K562 (cell line): ENCODE measurements around the gene RNF39. TPM values are rescaled to one million over a fixed set of nuclear protein-coding genes. Genes with fewer than 3 reads are reported as not detected.

Experiments
- CXXC5 ChIP-seq: fragments of 250-450 bp; sonication (Bioruptor Pico); IDR thresholded peaks from 2 replicates; pipeline ENCODE4 v1.8.0; 2022; ENCODE audit warnings: inconsistent platforms, mild to moderate bottlenecking, moderate library complexity
- GABPB1 ChIP-seq: sonication (generic); formaldehyde crosslinking; IDR thresholded peaks from 2 replicates; pipeline ENCODE4 v1.8.0; 2022; ENCODE audit warnings: mild to moderate bottlenecking, missing genetic modification reagents
- OTX1 ChIP-seq: fragments of 450-650 bp; formaldehyde crosslinking; IDR thresholded peaks from 2 replicates; pipeline ENCODE4 v1.4.0; 2022; ENCODE audit warnings: mild to moderate bottlenecking
- SMARCA4 ChIP-seq: fragments of 450-650 bp; IDR thresholded peaks from 2 replicates; pipeline ENCODE4 v1.6.1; 2016
- SPI1 ChIP-seq: IDR thresholded peaks from 2 replicates; pipeline ENCODE4 v1.6.1; 2011; ENCODE audit warnings: low read depth, low read length, control low read depth, borderline replicate concordance
- ZFP36 ChIP-seq: fragments of 150-350 bp; IDR thresholded peaks from 2 replicates; pipeline ENCODE4 v1.6.1; 2018; ENCODE audit warnings: low read length, low read depth; ENCODE audit not compliant: partially characterized antibody
- polyA plus RNA-seq, 8 experiments: library from polyadenylated mRNA; depleted of rRNA in 4 of 8; stranded (reverse) in 5 of 8; unstranded in 3 of 8; fragments of >200 nt; fragmentation: Nextera tagmentation in 2 of 8; fragmentation: Illumina TruSeq in 1 of 8; extraction: Ambion mirVana in 2 of 8; extraction: Trizol in 1 of 8; gene quantifications; 2 replicates each; pipeline versions ENCODE4 v1.2.1 to v1.2.3, GENCODE V29; 2011 to 2014; ENCODE audit warnings: inconsistent platforms in 1 of 8, missing spikeins in 1 of 8
- total RNA-seq, 7 experiments: library from RNA; depleted of rRNA in 6 of 7; stranded (reverse); fragments of >200 nt in 6 of 7; fragmentation: Illumina TruSeq in 2 of 7; extraction: Trizol in 2 of 7; gene quantifications; 2 replicates each; pipeline versions ENCODE4 v1.2.1 to v1.2.3, GENCODE V29; 2011 to 2021; ENCODE audit warnings: low replicate concordance in 1 of 7
- TF ChIP-seq, protein P1 (sequence below): fragments of 250-450 bp; sonication (Bioruptor Pico); IDR thresholded peaks from 2 replicates; pipeline ENCODE4 v1.8.0; 2022; ENCODE audit warnings: inconsistent platforms, mild to moderate bottlenecking, moderate library complexity, borderline replicate concordance
- TF ChIP-seq, protein P2 (sequence below): IDR thresholded peaks from 2 replicates; pipeline ENCODE4 v1.6.1; 2016; ENCODE audit warnings: missing genetic modification characterization, missing compliant biosample characterization
- TF ChIP-seq, protein P3 (sequence below), 2 experiments: fragments of 450-650 bp in 1 of 2; sonication (generic) in 1 of 2; formaldehyde crosslinking in 1 of 2; IDR thresholded peaks; 2 replicates each; pipeline versions ENCODE4 v1.7.1 to v1.9.0; 2016 to 2022; ENCODE audit warnings: inconsistent platforms in 1 of 2, mild to moderate bottlenecking in 1 of 2, missing genetic modification reagents in 1 of 2

Gene RNF39
- total and polyA plus RNA-seq, 9 of the 15 experiments (the other 6 are each of a cell fraction or from before 2014, with no cell fraction given): not detected

DNA sequence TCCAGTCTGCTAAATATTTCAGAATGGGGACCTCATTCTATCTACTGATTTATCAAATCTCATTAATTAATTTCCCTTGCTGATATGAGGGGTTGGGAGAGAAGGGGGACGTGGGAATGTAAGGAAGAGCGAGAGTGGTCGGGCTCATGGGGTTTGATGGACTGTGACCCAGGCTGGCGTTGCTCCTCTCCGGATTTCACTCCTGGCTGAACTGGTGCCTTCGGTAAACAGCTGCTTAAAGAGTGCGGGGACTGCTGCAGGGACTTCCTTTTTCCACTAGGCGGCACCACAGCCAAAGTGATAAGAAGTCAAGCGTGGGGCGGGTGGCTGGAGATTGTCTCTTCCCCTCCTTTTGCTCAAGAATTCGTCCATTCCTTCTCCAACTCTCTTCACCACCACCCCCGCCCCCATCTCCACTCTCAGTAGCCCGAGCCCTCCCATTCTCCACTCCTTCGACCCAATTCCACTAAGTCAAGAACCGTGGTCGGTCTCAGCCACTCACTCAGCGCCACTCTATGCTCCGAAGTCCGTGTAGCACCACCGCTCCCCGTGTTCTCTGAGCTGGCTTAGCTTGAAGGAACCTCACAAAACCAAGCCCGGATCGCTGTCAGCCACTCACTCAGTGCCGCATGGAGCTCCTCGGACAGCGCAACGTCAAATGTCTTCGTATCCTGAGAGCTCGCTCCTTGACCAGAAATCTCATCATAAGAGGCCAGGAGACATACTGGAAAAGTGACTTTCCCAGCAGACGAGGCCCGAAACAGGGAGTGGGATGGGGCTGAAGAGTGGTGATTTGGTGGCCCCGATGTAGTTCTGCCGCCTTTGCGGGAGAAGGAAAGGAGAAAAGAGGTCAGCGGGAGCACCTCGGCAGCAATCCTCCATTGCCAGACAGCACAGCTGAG is 27.7 kb upstream of the RNF39 start (continued):
- TF ChIP-seq, protein P1, sequence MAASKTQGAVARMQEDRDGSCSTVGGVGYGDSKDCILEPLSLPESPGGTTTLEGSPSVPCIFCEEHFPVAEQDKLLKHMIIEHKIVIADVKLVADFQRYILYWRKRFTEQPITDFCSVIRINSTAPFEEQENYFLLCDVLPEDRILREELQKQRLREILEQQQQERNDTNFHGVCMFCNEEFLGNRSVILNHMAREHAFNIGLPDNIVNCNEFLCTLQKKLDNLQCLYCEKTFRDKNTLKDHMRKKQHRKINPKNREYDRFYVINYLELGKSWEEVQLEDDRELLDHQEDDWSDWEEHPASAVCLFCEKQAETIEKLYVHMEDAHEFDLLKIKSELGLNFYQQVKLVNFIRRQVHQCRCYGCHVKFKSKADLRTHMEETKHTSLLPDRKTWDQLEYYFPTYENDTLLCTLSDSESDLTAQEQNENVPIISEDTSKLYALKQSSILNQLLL (CRISPR knock-in tag): no peak
- no peak for TF ChIP-seq SMARCA4
- peak; percentile 45 for TF ChIP-seq CXXC5 (CRISPR knock-in tag)
- peak; percentile 27 for TF ChIP-seq ZFP36
- TF ChIP-seq, protein P2, sequence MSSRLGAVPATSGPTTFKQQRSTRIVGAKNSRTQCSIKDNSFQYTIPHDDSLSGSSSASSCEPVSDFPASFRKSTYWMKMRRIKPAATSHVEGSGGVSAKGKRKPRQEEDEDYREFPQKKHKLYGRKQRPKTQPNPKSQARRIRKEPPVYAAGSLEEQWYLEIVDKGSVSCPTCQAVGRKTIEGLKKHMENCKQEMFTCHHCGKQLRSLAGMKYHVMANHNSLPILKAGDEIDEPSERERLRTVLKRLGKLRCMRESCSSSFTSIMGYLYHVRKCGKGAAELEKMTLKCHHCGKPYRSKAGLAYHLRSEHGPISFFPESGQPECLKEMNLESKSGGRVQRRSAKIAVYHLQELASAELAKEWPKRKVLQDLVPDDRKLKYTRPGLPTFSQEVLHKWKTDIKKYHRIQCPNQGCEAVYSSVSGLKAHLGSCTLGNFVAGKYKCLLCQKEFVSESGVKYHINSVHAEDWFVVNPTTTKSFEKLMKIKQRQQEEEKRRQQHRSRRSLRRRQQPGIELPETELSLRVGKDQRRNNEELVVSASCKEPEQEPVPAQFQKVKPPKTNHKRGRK: no peak
- peak; percentile 87 for TF ChIP-seq GABPB1 (CRISPR knock-in tag)
- TF ChIP-seq SPI1: peak; percentile 79
- TF ChIP-seq OTX1 (CRISPR knock-in tag): peak; percentile 32; the same call in 1 of the 2 replicates
- TF ChIP-seq, protein P3, sequence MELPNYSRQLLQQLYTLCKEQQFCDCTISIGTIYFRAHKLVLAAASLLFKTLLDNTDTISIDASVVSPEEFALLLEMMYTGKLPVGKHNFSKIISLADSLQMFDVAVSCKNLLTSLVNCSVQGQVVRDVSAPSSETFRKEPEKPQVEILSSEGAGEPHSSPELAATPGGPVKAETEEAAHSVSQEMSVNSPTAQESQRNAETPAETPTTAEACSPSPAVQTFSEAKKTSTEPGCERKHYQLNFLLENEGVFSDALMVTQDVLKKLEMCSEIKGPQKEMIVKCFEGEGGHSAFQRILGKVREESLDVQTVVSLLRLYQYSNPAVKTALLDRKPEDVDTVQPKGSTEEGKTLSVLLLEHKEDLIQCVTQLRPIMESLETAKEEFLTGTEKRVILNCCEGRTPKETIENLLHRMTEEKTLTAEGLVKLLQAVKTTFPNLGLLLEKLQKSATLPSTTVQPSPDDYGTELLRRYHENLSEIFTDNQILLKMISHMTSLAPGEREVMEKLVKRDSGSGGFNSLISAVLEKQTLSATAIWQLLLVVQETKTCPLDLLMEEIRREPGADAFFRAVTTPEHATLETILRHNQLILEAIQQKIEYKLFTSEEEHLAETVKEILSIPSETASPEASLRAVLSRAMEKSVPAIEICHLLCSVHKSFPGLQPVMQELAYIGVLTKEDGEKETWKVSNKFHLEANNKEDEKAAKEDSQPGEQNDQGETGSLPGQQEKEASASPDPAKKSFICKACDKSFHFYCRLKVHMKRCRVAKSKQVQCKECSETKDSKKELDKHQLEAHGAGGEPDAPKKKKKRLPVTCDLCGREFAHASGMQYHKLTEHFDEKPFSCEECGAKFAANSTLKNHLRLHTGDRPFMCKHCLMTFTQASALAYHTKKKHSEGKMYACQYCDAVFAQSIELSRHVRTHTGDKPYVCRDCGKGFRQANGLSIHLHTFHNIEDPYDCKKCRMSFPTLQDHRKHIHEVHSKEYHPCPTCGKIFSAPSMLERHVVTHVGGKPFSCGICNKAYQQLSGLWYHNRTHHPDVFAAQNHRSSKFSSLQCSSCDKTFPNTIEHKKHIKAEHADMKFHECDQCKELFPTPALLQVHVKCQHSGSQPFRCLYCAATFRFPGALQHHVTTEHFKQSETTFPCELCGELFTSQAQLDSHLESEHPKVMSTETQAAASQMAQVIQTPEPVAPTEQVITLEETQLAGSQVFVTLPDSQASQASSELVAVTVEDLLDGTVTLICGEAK (IDR thresholded peaks at IDR 0.05): 0 out of 2 replicates have a peak, but pooled peaks have one; percentile 32
- TF ChIP-seq, protein P3 (CRISPR knock-in tag; IDR thresholded peaks at IDR 0.05): no peak
